ENCODE data around the gene GALNT16. TPM values are rescaled to one million over a fixed set of nuclear protein-coding genes. Genes with fewer than 3 reads are reported as not detected.

The GALNT16 gene
- total RNA-seq, 1 donor from 2014 or later = 1.00 TPM

GRCh38 chr14:69318241-69318640, 58.3 kb downstream of the GALNT16 start:
- ATAC-seq = peak; percentile 7

DNA sequence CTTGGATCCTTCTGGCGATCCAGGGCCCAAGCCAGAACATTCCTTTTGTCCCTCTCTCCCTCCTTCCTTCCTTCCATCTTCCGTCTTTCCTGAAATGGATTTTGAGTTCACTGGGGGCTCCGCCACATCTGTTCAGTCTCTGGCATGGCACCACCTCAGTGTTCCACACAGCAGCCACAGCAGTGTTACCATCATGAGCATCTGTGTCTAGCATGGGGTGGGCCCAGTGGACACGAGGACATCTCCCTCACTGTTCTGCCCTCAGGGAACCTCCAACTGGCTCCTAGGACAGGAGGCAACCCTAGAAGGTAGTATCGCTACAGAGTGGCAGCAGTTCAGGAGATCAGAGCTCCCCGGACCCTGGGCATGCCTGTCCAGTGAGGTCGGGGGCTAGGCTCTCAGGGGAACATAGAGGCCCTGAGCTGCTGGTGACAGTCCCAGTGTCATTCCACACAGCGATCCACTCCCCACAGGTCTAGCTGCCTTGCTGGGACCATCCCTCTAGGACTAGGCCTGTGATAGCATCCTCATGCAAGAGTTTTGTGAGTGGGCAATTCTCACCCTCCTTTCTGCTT, 59.0 kb downstream of the GALNT16 start:
- ATAC-seq = no peak

DNA sequence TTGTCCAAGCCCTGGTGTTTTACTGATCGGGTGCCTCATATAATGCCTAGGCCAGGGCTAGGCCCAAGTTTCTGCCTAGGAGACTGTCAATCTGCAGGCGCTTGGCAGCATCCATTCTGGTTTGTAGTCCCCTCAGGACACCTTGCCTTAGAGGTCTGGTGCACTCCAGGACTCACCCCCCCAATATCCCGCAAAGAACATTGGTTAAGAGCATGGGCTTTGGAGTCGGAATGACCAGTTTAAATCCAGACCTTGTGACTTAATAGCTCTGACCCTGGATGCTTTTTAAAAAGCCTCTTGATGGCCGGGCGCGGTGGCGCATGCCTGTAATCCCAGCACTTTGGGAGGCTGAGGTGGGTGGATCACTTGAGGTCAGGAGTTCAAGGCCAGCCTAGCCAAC, 60.0 kb downstream of the GALNT16 start:
- ATAC-seq = no peak

- no peak for ATAC-seq
Observed at GRCh38 chr14:69320581-69321365, 60.8 kb downstream of the GALNT16 start.

- ATAC-seq = peak; percentile 20
Observed at GRCh38 chr14:69321601-69322330, 61.8 kb downstream of the GALNT16 start.

DNA sequence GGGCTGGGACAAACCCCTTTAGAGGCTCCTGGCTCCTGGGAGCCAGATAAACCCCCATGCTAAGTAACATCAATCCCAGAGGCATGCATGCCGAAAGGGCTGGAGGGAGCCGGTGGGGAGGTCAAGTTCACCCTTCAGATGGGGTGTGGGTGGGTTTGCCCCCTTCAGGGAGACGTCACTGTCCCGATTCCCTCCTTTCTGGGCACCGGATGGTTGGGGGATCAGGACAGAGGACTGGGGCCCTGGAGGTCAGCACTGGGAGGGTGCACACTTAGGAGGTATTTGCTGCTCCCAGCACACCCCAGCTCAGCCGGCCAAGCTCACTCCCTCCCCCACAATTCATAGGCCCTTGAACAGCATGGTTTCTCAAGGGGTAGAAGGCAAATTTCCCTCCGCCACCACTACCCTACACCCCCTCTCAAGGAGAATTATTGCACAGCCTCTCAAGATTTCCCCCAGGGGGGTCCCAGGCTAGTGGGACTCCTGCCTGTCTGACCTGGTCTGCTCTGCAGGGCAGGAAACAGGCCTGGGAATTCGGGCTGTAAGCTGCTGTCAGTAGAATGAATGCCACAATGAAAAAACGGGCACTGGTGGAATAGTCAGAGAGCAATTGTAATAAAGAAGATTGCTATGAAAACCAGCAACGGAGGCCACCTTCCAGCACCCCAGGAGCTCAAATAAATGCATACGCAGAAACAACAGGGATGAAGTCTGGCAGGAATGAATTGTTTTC, 63.5 kb downstream of the GALNT16 start:
- ATAC-seq = no peak

- no peak for ATAC-seq
Observed at GRCh38 chr14:69323999-69324282, 64.0 kb downstream of the GALNT16 start.

GRCh38 chr14:69324341-69324931, 64.5 kb downstream of the GALNT16 start:
- no peak for ATAC-seq

DNA sequence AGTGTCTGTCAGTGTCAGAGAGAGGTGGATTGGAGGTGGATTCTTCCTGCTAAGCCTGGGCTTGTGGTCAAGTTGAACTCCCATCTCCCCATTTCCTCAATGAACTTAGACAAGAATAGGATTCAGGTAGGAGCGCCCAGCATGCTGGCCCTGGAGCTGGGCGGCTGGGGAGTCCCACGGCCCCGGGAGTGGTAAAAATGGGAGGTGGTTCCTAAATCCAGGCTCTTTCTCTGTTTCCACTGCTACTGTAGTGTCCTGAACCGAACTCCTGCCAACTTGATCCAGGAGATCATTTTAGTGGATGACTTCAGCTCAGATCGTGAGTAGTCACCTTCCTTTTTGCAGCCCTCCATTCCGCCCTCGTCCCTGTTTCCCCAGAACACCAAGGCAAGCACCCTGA, 65.1 kb downstream of the GALNT16 start:
- ATAC-seq = no peak

- ATAC-seq = no peak
Observed at GRCh38 chr14:69325646-69326265, 65.8 kb downstream of the GALNT16 start.

- no peak for ATAC-seq
Observed at GRCh38 chr14:69326611-69327010, 66.7 kb downstream of the GALNT16 start.

- ATAC-seq = no peak
Observed at GRCh38 chr14:69327507-69327906, 67.5 kb downstream of the GALNT16 start.

GRCh38 chr14:69328317-69328716, 68.4 kb downstream of the GALNT16 start:
- no peak for ATAC-seq

DNA sequence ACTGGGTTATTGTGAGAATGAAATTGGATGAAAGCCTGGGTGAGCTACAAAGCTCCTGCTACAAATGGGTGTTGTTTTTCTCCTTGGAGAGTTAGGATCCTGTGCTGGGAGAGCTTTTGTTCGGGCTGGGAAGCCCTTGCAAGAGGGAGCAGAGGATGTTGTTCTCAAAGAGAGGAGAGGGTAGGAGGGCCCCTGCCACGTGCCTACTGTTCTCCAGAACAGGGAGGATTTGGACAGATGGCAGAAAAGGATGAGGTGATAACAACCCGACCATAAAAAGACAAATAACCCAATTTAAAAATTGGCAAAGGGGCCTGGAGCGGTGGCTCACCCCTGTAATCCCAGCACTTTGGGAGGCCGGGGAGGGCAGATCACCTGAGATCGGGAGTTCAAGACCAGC, 68.8 kb downstream of the GALNT16 start:
- ATAC-seq = no peak

GRCh38 chr14:69331206-69331605, 71.2 kb downstream of the GALNT16 start:
- no peak for ATAC-seq

- no peak for ATAC-seq
Observed at GRCh38 chr14:69332782-69333395, 72.9 kb downstream of the GALNT16 start.

GRCh38 chr14:69333791-69334337, 73.9 kb downstream of the GALNT16 start:
- ATAC-seq = no peak

- ATAC-seq = no peak
Observed at GRCh38 chr14:69334576-69334975, 74.6 kb downstream of the GALNT16 start.

- peak; percentile 66 for ATAC-seq
Observed at GRCh38 chr14:69335371-69335771, 75.4 kb downstream of the GALNT16 start.

DNA sequence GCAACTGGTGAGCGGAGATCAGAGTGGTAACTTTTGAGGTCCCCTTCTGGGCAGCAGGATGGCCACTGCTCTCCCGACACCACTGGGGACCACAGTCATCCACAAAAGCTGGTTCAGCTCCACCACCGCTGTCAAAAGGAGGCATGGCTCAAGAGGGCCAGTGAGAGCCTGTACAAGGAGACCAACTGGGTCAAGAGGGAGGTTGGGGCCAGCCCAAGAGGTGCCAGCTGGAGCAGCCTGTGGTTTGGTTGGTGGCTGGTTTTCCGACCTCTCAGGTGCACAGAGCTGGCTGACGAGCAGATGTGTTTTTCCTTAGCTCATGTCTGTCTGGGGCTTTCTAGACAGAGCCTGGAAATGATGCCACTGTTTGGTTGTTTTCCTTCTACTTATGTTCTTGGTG, 78.0 kb downstream of the GALNT16 start:
- no peak for ATAC-seq

DNA sequence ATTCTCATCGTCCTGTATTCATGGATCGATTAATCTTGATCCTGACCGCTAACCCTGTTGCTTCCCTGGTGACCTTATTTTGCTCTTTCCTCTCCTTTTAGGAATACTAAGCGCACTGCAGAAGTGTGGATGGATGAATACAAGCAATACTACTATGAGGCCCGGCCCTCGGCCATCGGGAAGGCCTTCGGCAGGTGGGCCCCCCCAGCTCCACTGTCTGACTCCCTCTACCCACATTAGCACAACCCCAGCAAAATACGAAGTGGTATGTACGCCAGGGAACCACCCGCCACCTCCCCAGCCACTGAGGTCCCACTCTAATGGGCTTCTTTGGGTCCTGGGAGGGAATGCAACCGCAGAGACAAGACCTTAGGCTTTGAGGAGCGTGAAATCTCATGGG, 79.5 kb downstream of the GALNT16 start:
- ATAC-seq = no peak

All from esophagus mucosa (tissue), 1 donor.